ENCODE data around the gene MRPL20.

MRPL20 gene

GRCh38 chr1:1422465-1423244 lies 15.6 kb upstream of the MRPL20 start:
- Histone ChIP-seq H3K36me3 (ENCODE audit: insufficient read depth, insufficient read length, low read length) (no peaks in the 10 kb centered on the region), H3K27me3 (ENCODE audit: insufficient read depth, insufficient read length) (no peaks in the 10 kb centered on the region), H3K9ac (ENCODE audit: insufficient read length, low read depth) (no peak overlapping the region), H3K4me1 (ENCODE audit: insufficient read depth, insufficient read length) (peaks cover 26% of the 10 kb centered on the region), H3K9me3 (ENCODE audit: insufficient read depth, low read length) (no peaks in the 10 kb centered on the region), H3K4me3 (ENCODE audit: insufficient read length, low read depth) (no peak overlapping the region)
- TF ChIP-seq YY1 (IDR thresholded peaks at IDR 0.05; ENCODE audit: insufficient read depth, insufficient read length): no peak
- no peak for TF ChIP-seq ZNF274 (IDR thresholded peaks at IDR 0.05; ENCODE audit: low read depth, low read length)
- TF ChIP-seq SUZ12 (IDR thresholded peaks at IDR 0.05; ENCODE audit: extremely low read depth, insufficient read depth, insufficient read length): no peak
- no peak for DNase-seq (ENCODE audit: low read depth, low spot score)

GRCh38 chr1:1421907-1422464 lies 14.9 kb upstream of the MRPL20 start:
- Histone ChIP-seq H3K9ac (ENCODE audit: insufficient read length, low read depth) (no peak overlapping the region), H3K27me3 (ENCODE audit: insufficient read depth, insufficient read length) (no peaks in the 10 kb centered on the region), H3K36me3 (ENCODE audit: insufficient read depth, insufficient read length, low read length) (no peaks in the 10 kb centered on the region), H3K9me3 (ENCODE audit: insufficient read depth, low read length) (no peaks in the 10 kb centered on the region), H3K4me3 (ENCODE audit: insufficient read length, low read depth) (no peak overlapping the region), H3K4me1 (ENCODE audit: insufficient read depth, insufficient read length) (peaks cover 26% of the 10 kb centered on the region)
- TF ChIP-seq SUZ12 (IDR thresholded peaks at IDR 0.05; ENCODE audit: extremely low read depth, insufficient read depth, insufficient read length) (no peak), ZNF274 (IDR thresholded peaks at IDR 0.05; ENCODE audit: low read depth, low read length) (no peak), YY1 (IDR thresholded peaks at IDR 0.05; ENCODE audit: insufficient read depth, insufficient read length) (no peak)
- no peak for DNase-seq (ENCODE audit: low read depth, low spot score)

DNA sequence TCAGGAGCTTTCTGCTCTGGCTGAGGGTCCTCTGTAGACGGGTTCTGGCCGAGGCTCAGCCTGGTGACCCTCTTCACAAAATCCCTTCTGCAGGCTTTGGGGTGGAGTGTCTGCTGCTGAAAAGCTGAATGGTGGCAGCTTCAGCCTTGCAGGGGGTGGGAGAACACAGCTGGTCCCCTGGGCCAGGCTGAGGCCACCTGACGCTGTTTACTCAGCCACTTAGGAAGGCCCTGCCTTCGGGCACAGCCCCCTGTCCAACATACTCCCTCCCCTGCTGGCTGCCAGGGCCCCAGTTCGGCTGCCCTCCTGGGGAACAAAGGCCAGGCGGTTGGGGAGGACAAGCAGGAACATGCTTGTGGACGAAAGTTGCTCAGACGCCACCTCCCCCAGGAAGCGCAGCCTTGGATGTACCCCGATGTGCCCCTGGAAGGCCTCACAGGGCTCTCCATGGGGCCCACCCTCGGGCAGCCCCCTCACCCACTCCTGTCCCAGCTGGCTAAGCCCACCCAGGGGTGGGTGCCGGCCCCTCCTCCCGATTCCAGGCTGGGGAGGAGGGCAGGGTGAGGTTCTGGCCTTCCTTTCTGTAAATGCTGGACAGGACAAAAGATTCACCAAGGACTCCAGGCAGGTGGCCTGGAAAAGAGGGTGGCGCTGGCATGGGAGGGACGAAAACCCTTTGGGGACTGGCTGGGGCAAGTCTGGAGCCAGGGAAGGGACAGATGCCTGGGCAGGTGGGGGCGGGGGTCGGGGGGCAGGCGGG lies 14.2 kb upstream of the MRPL20 start, which contains the start of gene ANKRD65:
TSS of gene ANKRD65 (minus strand) at position 130 of the 760 bp plus-strand sequence. CDS start 271 bp downstream, outside the sequence.
- Histone ChIP-seq H3K36me3 (ENCODE audit: insufficient read depth, insufficient read length, low read length) (no peaks in the 10 kb centered on the region), H3K4me1 (ENCODE audit: insufficient read depth, insufficient read length) (peaks cover 25% of the 10 kb centered on the region), H3K9ac (ENCODE audit: insufficient read length, low read depth) (peak within 1 kb of the TSS; percentile 72), H3K4me3 (ENCODE audit: insufficient read length, low read depth) (peak within 1 kb of the TSS; percentile 21), H3K27me3 (ENCODE audit: insufficient read depth, insufficient read length) (no peaks in the 10 kb centered on the region), H3K9me3 (ENCODE audit: insufficient read depth, low read length) (no peaks in the 10 kb centered on the region)
- TF ChIP-seq ZNF274 (IDR thresholded peaks at IDR 0.05; ENCODE audit: low read depth, low read length) (no peak), YY1 (IDR thresholded peaks at IDR 0.05; ENCODE audit: insufficient read depth, insufficient read length) (no peak), SUZ12 (IDR thresholded peaks at IDR 0.05; ENCODE audit: extremely low read depth, insufficient read depth, insufficient read length) (no peak)
- no peak for DNase-seq (ENCODE audit: low read depth, low spot score)

- H3K9me3 ChIP-seq (ENCODE audit: insufficient read depth, low read length): no peaks in the 10 kb centered on the region
- H3K4me1 ChIP-seq (ENCODE audit: insufficient read depth, insufficient read length): peaks cover 24% of the 10 kb centered on the region
- TF ChIP-seq ZNF274 (IDR thresholded peaks at IDR 0.05; ENCODE audit: low read depth, low read length) (no peak), SUZ12 (IDR thresholded peaks at IDR 0.05; ENCODE audit: extremely low read depth, insufficient read depth, insufficient read length) (no peak), YY1 (IDR thresholded peaks at IDR 0.05; ENCODE audit: insufficient read depth, insufficient read length) (no peak)
- H3K36me3 ChIP-seq (ENCODE audit: insufficient read depth, insufficient read length, low read length): no peaks in the 10 kb centered on the region
- no peaks in the 10 kb centered on the region for H3K27me3 ChIP-seq (ENCODE audit: insufficient read depth, insufficient read length)
- DNase-seq (ENCODE audit: low read depth, low spot score): no peak
- no peak overlapping the region for H3K4me3 ChIP-seq (ENCODE audit: insufficient read length, low read depth)
- H3K9ac ChIP-seq (ENCODE audit: insufficient read length, low read depth): peak overlapping the region; percentile 51
These were observed 13.6 kb upstream of the MRPL20 start for GRCh38 chr1:1420654-1421141.

- DNase-seq (ENCODE audit: low read depth, low spot score): no peak
- TF ChIP-seq YY1 (IDR thresholded peaks at IDR 0.05; ENCODE audit: insufficient read depth, insufficient read length) (no peak), SUZ12 (IDR thresholded peaks at IDR 0.05; ENCODE audit: extremely low read depth, insufficient read depth, insufficient read length) (no peak), ZNF274 (IDR thresholded peaks at IDR 0.05; ENCODE audit: low read depth, low read length) (no peak)
- H3K4me1 ChIP-seq (ENCODE audit: insufficient read depth, insufficient read length): peaks cover 23% of the 10 kb centered on the region
- no peaks in the 10 kb centered on the region for H3K9me3 ChIP-seq (ENCODE audit: insufficient read depth, low read length)
- H3K27me3 ChIP-seq (ENCODE audit: insufficient read depth, insufficient read length): no peaks in the 10 kb centered on the region
- H3K9ac ChIP-seq (ENCODE audit: insufficient read length, low read depth): peak overlapping the region; percentile 72
- H3K4me3 ChIP-seq (ENCODE audit: insufficient read length, low read depth): peak overlapping the region; percentile 21
- H3K36me3 ChIP-seq (ENCODE audit: insufficient read depth, insufficient read length, low read length): no peaks in the 10 kb centered on the region
These were observed 12.9 kb upstream of the MRPL20 start for GRCh38 chr1:1419813-1420653.

DNA sequence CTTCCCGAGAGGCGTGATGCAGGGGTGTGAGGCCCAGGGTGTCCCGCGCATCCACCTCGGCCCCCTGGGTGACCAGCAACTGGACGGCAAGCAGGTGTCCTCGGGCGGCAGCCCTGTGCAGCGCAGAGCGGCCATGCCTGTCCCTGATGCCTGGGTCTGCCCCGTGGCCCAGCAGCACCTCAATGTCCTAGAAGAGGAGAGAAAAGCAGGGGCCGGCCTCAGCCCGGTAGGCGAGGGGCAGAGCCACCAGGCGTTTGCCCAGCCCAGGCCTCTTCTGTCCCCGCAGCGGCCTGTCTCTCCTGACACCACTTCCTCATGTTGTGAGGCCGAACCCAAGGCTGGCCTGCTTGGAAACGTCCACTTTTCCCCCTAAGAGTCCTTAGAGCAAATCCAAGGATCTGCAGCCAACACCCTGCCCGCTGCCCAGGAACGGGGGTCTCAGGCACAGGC lies 12.3 kb upstream of the MRPL20 start:
- DNase-seq (ENCODE audit: low read depth, low spot score): no peak
- Histone ChIP-seq H3K9ac (ENCODE audit: insufficient read length, low read depth) (peak overlapping the region; percentile 72), H3K4me1 (ENCODE audit: insufficient read depth, insufficient read length) (peaks cover 23% of the 10 kb centered on the region), H3K9me3 (ENCODE audit: insufficient read depth, low read length) (no peaks in the 10 kb centered on the region), H3K36me3 (ENCODE audit: insufficient read depth, insufficient read length, low read length) (no peaks in the 10 kb centered on the region), H3K27me3 (ENCODE audit: insufficient read depth, insufficient read length) (no peaks in the 10 kb centered on the region), H3K4me3 (ENCODE audit: insufficient read length, low read depth) (no peak overlapping the region)
- TF ChIP-seq ZNF274 (IDR thresholded peaks at IDR 0.05; ENCODE audit: low read depth, low read length): no peak
- TF ChIP-seq SUZ12 (IDR thresholded peaks at IDR 0.05; ENCODE audit: extremely low read depth, insufficient read depth, insufficient read length): no peak
- TF ChIP-seq YY1 (IDR thresholded peaks at IDR 0.05; ENCODE audit: insufficient read depth, insufficient read length): no peak
